Epithelial cell of esophagus (primary cell): ENCODE results near the gene SIGLECL1.

Source experiments
- DNase-seq: peaks from one replicate; pipeline ENCODE4 v3.0.0; 2010; ENCODE audit warnings: low read depth
- H3K4me3 ChIP-seq: 2 replicates; pipeline ENCODE4 v1.5.1; 2011; ENCODE audit warnings: mild to moderate bottlenecking, low read length, control low read depth
- CTCF ChIP-seq: IDR thresholded peaks from 2 replicates; pipeline ENCODE4 v1.5.1; 2011; ENCODE audit warnings: low read depth, mild to moderate bottlenecking, low read length, control low read depth, inconsistent platforms; ENCODE audit not compliant: insufficient read depth; ENCODE audit errors: missing control alignments

The SIGLECL1 gene

GRCh38 chr19:51294977-51295375, 44.1 kb downstream of the SIGLECL1 start:
- H3K4me3 ChIP-seq, result no peak overlapping the region

GRCh38 chr19:51295382-51296126, 44.7 kb downstream of the SIGLECL1 start:
- no peak for DNase-seq
- TF ChIP-seq CTCF, result no peak
- H3K4me3 ChIP-seq, result no peak overlapping the region

More at GRCh38 chr19:51294977-51295375, 44.1 kb downstream of the SIGLECL1 start:
- DNase-seq, result no peak
- TF ChIP-seq CTCF, result no peak

GRCh38 chr19:51296336-51297093, 45.6 kb downstream of the SIGLECL1 start:
- DNase-seq, result no peak
- no peak overlapping the region for H3K4me3 ChIP-seq
- no peak for TF ChIP-seq CTCF

GRCh38 chr19:51297406-51297805, 46.5 kb downstream of the SIGLECL1 start:
- no peak for TF ChIP-seq CTCF
- no peak for DNase-seq
- H3K4me3 ChIP-seq, result no peak overlapping the region

- no peak for DNase-seq
- TF ChIP-seq CTCF, result no peak
- H3K4me3 ChIP-seq, result no peak overlapping the region
Measured at GRCh38 chr19:51301266-51301665, 50.4 kb downstream of the SIGLECL1 start.

- no peak for TF ChIP-seq CTCF
- no peak overlapping the region for H3K4me3 ChIP-seq
Measured at GRCh38 chr19:51305479-51305878, 54.6 kb downstream of the SIGLECL1 start.

More at GRCh38 chr19:51305479-51305878, 54.6 kb downstream of the SIGLECL1 start:
- no peak for DNase-seq
